ENCODE results near the gene THSD4. TPM values are rescaled to one million over a fixed set of nuclear protein-coding genes. Genes with fewer than 3 reads are reported as not detected.
"Not testable (repeated sequence)": the region's sequence is repeated elsewhere in the genome, so short reads cannot be mapped to it uniquely, and the experiment has no call there.

THSD4 gene
- total RNA-seq, 1 donor from 2014 or later: 66.8 TPM

- no peak for DNase-seq (ENCODE audit: extremely low spot score in 2 of 2)
- H3K27me3 ChIP-seq: no peaks in the 10 kb centered on the region
- H3K27ac ChIP-seq: no peak overlapping the region
- intact Hi-C loops (cut with DNase I): no loop called here
- peaks cover 8% of the 10 kb centered on the region for H3K4me1 ChIP-seq
- no peak for TF ChIP-seq POLR2AphosphoS5 (IDR thresholded peaks at IDR 0.05; ENCODE audit: insufficient read depth in 1 of 2, low read depth in 1 of 2)
- no peak for TF ChIP-seq CTCF (IDR thresholded peaks at IDR 0.05)
- TF ChIP-seq POLR2A (IDR thresholded peaks at IDR 0.05): no peak
- no peaks in the 10 kb centered on the region for H3K36me3 ChIP-seq
- no peak overlapping the region for H3K4me3 ChIP-seq
- H3K9me3 ChIP-seq: no peaks in the 10 kb centered on the region
Measured at GRCh38 chr15:71723344-71723743, 608.1 kb downstream of the THSD4 start.

GRCh38 chr15:71725207-71725955, 610.1 kb downstream of the THSD4 start:
- H3K27ac ChIP-seq; H3K36me3 ChIP-seq; H3K27me3 ChIP-seq; intact Hi-C loops (cut with DNase I); H3K9me3 ChIP-seq; H3K4me3 ChIP-seq: not testable (repeated sequence)
- peak in 1 of 2 donors; percentile 25 for DNase-seq (ENCODE audit: extremely low spot score in 2 of 2)
- peaks cover 27% of the 10 kb centered on the region for H3K4me1 ChIP-seq

- Histone ChIP-seq H3K4me3 (no peak overlapping the region), H3K27me3 (no peaks in the 10 kb centered on the region), H3K9me3 (no peaks in the 10 kb centered on the region), H3K27ac (peak overlapping the region; percentile 63), H3K4me1 (peaks cover 31% of the 10 kb centered on the region), H3K36me3 (no peaks in the 10 kb centered on the region)
- TF ChIP-seq POLR2AphosphoS5 (IDR thresholded peaks at IDR 0.05; ENCODE audit: insufficient read depth in 1 of 2, low read depth in 1 of 2): no peak
- no peak for TF ChIP-seq CTCF (IDR thresholded peaks at IDR 0.05)
- TF ChIP-seq POLR2A (IDR thresholded peaks at IDR 0.05): no peak
- DNase-seq (ENCODE audit: extremely low spot score in 2 of 2): no peak
- intact Hi-C loops (cut with DNase I): no loop called here
Measured at GRCh38 chr15:71728881-71729280, 613.6 kb downstream of the THSD4 start.

- peaks cover 31% of the 10 kb centered on the region for H3K4me1 ChIP-seq
- intact Hi-C loops (cut with DNase I): no loop called here
- H3K27ac ChIP-seq: peak overlapping the region; percentile 63
- no peaks in the 10 kb centered on the region for H3K27me3 ChIP-seq
- no peak overlapping the region for H3K4me3 ChIP-seq
- no peaks in the 10 kb centered on the region for H3K36me3 ChIP-seq
- no peaks in the 10 kb centered on the region for H3K9me3 ChIP-seq
- TF ChIP-seq POLR2A (IDR thresholded peaks at IDR 0.05): no peak
- TF ChIP-seq POLR2AphosphoS5 (IDR thresholded peaks at IDR 0.05; ENCODE audit: insufficient read depth in 1 of 2, low read depth in 1 of 2): no peak
- no peak for TF ChIP-seq CTCF (IDR thresholded peaks at IDR 0.05)
- no peak for DNase-seq (ENCODE audit: extremely low spot score in 2 of 2)
Measured at GRCh38 chr15:71729319-71729718, 614.0 kb downstream of the THSD4 start.

- TF ChIP-seq POLR2A (IDR thresholded peaks at IDR 0.05) (no peak), CTCF (IDR thresholded peaks at IDR 0.05) (peak; percentile 57 to 81 (median 59)), POLR2AphosphoS5 (IDR thresholded peaks at IDR 0.05; ENCODE audit: insufficient read depth in 1 of 2, low read depth in 1 of 2) (no peak)
- H3K27me3 ChIP-seq: no peaks in the 10 kb centered on the region
- H3K4me1 ChIP-seq: peaks cover 31% of the 10 kb centered on the region
- intact Hi-C loops (cut with DNase I): loop anchor here (10.0 kb wide), 1 partner anchor 74 kb away; no protein-coding TSS in a partner anchor
- no peak overlapping the region for H3K4me3 ChIP-seq
- H3K9me3 ChIP-seq: no peaks in the 10 kb centered on the region
- H3K27ac ChIP-seq: peak overlapping the region; percentile 63
- no peaks in the 10 kb centered on the region for H3K36me3 ChIP-seq
- DNase-seq (ENCODE audit: extremely low spot score in 2 of 2): no peak
Measured at GRCh38 chr15:71730277-71731144, 615.2 kb downstream of the THSD4 start.
